Activated CD4-positive, alpha-beta T cell treated with anti-CD3 and anti-CD28 coated beads, Interleukin-2, Interleukin-6, amounts not matched to agents 100 ng/mL and 50 ng/mL, durations not matched to agents 16 hours and 8 hours (primary cell): ENCODE data around the gene ELAC2.

Source experiments
- DNase-seq: peaks from one replicate; pipeline ENCODE4 v3.0.0-alpha.2; 2020

The ELAC2 gene

DNA sequence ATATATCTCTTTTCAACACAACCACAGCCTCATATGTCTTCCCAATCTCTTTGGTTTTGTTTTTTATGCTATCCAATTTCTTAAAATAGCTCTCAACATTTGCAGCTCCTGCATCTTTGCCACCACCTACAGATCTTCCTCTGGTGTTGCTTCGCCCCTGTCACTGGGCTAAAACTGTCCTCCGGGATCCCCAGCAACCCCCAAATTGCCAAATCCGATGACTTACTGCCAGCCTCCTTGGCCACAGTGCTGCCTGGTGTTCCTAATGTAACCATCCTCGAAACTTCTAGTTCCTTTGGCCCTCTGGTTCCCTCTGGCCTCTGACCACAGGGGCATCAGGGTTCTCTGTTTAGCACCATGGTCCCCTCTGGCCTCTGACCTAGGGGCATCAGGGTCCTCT, 70.8 kb downstream of the ELAC2 start:
- no peak for DNase-seq
